GM12872 (cell line): ENCODE results near the gene SLC25A21.

Experiments
- TF ChIP-seq, protein P1 (sequence below): IDR thresholded peaks from 3 replicates; pipeline ENCODE4 v1.5.1; 2011; ENCODE audit warnings: low read depth, mild to moderate bottlenecking, low read length, moderate library complexity; ENCODE audit not compliant: insufficient read depth

The SLC25A21 gene

DNA sequence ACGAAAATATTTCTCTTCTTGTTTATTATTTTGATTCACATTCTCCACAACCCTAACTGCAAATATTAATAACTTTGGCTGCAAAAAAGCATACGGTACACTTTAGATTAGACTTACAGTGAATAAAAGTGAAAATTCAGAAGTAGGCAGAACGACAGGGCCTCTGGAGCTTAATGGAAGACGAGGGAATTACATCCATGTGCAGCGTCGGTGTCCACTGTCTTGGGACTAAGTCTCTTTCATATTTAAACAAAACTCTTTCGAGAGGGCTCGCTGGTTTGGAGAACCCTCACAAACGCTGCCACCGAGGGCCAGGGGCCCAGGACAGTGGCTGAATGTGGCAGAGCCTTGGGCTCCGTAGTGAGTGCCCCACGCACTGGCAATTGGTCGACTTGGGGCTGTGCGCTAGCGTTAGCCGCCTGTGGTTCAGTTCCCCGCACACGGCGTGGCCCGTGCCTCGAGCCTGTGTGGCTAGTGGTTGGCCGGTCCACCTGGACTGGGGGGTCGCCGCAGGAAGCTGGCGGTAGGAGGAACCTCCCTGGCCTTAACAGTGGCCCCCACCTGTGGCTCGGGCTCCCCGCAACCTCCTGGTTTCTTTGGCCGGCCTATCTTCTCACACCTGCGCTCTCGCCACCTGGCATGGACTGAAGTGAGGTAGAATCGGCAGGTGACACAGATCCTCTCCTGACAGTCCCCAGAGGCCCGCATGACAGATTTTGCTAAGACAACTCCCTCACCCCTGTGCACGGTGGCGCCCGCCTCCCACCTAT is 511.5 kb downstream of the SLC25A21 start:
- TF ChIP-seq, protein P1, sequence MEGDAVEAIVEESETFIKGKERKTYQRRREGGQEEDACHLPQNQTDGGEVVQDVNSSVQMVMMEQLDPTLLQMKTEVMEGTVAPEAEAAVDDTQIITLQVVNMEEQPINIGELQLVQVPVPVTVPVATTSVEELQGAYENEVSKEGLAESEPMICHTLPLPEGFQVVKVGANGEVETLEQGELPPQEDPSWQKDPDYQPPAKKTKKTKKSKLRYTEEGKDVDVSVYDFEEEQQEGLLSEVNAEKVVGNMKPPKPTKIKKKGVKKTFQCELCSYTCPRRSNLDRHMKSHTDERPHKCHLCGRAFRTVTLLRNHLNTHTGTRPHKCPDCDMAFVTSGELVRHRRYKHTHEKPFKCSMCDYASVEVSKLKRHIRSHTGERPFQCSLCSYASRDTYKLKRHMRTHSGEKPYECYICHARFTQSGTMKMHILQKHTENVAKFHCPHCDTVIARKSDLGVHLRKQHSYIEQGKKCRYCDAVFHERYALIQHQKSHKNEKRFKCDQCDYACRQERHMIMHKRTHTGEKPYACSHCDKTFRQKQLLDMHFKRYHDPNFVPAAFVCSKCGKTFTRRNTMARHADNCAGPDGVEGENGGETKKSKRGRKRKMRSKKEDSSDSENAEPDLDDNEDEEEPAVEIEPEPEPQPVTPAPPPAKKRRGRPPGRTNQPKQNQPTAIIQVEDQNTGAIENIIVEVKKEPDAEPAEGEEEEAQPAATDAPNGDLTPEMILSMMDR = no peak

DNA sequence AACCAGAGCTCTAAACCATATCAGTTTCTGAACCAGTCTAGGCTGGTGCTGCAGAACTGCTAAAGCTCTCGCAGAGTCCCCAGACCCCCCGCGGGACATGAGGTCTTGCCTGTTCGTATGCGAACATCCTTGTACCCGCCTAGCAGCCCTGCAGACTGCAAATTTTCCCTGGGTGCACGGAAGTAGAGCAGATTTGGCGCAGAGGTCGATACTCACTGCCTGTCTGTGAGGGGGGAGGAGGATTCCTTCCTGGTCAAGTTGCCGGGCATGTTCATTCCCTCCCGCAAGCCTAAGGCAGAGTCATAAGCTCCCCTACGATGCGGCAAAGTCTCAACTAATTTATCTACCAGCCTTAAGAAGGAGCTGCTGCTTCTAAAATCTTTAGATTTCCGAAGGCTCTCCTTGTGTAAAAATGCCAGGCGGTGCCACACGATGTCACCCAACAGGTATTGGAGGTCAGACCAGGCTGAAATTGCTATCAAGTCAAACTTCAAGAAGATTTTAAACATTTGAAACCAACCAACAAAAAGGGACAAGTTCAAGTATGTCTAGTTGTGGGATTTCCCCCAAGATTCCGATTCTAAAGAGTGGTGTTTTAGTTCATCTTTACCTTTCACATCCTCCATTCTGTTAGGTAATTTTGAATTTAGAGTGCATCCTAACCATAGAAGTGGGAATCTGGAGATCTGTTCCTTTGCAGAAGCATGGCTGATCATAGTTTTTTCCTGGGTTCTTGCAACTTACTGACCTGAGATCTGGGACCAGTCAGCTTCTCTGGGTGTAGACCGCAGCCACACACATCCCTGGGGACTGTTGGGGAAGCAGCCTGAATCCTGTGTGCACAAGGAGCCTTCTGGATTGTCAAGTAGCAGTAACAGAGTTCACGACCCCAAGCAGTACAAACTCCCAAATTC is 512.3 kb downstream of the SLC25A21 start:
- TF ChIP-seq, protein P1 = no peak

DNA sequence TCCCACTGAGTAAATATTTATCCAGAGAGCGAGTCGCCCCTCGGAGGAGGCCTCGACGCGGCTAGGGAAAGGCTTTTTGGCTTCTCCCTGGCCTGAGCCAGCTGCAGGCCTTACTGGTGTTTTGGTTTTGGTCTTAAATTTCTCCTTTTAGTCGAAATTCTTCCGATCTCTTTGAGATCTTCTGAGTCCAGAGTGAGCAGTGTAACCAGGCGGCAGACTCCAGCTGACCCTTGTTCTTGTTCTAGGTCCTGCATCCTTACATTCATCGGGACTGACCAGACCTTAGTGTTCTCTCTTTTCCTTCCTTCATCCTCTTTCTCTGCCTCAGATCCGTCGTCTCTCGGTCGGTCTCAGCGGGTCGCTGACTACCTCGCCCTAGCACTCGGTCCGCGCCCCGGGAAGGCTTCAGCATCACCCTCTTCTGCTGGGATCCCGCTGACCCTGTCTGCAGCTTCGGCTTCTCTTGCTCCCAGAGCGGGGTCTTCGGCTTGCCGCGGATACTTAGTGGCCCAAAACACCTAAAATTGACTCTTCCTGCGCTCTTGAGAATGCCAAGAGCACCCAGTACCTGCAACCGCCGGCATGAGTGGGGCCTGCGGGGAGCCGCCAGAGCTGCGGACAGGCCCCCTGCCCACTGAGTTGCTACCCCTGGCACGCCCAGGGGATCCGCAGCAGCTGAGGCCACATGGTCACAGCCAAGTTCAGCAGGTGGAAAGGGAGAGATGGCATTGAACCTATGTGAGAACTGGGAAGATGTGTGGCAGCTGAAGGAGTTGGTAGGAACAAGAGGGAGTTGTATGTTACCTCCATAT is 513.2 kb downstream of the SLC25A21 start:
- TF ChIP-seq, protein P1 = no peak

DNA sequence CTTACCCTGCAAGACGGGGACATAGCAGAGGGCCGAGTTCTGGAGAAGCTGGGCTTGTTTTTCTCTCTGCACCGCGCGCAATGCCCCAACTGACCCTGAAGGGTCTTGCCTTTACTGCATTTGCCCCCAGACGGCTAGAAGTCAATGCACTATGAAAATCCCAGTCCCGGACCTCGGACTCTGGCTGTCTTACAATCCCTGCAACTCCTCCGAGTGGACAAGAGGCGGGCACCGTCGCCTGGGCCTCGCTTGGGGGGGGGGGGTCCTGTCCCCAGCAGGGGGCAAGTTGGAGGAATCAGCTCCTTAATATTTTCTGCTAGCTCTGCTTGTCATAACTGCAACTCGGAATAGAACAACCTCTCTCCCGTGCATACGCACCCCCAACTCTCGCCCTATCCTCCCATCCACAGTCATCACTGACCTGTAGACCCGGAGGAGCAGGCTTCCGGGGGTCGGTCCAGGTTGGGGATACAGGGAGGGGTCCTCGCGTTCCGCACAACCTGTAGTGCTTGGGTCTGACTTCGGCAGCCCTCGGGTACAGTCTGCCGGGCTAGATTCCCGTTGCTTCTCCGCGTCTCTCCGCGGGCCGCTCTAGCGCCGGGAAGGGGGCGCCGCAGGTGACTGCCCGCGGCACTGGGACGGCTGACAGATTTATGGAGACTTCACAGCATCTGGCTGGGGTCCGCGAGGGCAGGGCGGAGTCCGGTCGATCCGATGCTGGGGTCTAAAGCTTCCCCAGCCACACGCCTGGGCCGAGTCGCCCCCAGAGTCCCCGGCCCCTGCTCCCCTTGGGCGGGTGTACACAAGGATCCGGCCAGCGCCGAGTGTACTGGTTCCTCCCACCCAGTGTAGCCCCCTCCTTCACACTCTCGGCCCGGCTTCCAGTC is 514.0 kb downstream of the SLC25A21 start:
- TF ChIP-seq, protein P1 = no peak

DNA sequence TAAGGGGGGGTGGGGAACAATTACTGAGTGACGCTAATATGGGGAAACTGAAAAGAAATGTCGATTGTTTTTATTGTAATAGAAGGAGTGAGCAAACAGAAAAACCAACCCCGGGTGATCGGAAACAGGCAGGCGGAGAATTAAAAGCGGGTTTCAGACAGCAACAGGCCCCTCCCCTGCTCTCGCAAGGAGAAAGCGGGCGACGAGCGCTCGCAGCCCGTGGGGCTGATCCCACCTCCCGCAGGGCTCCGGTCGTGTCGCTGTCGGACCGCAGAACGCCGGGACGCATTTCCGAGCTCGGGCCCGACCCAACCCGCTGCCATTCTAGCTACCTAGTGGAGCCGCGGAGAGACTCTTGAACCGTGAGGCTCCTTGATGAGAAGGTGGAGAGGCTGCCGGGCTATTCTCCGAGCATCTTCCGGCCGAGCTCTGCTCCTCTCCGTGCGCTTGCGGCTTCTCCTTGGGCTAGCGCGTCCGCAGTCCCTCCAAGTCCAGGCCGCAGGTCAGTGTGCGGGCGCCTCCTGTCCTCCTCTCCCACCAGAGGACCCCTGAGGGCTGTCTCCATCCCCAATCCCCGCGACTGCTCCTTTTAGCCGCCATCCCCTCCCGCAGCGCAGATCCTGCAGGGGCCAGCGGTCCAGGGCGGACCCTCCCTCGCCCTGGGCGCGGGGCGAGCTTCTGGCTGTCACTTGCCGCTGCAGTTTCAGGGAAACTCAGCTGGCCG is 514.8 kb downstream of the SLC25A21 start:
- TF ChIP-seq, protein P1 = no peak

DNA sequence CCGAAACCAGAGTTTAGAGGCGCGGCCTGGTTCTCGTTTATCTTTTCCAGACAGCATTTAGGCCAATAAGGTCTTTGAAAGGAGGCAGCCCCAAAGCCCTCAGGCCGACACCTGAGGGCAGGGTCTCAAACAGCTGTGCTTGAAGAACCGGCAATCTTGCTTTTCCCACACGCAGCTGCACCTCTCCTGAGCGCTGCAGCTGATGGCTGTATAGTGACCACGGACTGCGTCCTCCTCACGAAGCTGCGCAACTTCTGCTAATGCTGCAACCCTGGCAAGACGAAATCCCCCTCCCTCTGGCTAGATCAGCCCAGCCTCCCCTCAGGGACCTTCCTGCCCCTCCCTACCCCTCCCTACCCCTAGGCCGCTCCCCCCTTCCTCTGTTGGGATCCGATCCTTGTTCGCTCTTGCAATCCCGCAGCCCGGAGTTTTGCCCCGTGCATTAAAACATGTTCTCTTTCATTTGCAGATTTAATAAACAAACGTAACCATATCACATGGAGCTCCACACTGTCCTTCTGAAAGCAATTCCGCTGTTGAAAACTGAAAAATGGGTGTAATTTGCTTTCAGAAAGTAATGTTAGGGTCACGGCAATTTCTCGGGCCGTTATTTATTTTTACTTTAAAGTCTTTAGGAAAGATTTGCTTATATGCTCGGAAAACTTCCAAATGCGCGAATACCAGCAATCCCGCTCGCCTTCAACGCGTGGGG is 515.6 kb downstream of the SLC25A21 start:
- TF ChIP-seq, protein P1 = no peak
